Inflammatory macrophage (primary cell): ENCODE measurements around the gene DYSF.

ENCODE experiments used
- DNase-seq, 2 donors: peaks; one replicate each; pipeline ENCODE4 v3.0.0-alpha.2; 2020 to 2022

Gene DYSF

DNA sequence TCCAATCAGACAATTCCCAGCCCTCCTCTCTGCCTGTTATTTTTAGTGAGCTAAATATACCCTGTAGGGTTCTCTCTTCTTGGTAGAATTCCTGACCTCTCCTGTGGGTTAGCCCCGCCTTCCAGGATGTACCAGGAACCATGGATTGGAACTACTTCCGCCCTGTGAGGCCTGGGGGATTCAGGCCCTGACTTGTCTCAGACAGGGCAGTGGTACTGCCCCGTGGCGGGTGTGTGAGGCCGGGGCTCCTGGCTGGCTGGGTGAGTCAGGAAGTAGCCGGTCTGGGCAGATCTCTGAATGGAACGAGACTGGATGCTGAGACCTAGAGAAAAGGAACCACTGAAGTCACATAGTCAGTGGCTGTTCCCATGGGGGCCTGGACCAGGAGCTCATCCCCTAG, 50.5 kb downstream of the DYSF start:
- DNase-seq, result no peak

DNA sequence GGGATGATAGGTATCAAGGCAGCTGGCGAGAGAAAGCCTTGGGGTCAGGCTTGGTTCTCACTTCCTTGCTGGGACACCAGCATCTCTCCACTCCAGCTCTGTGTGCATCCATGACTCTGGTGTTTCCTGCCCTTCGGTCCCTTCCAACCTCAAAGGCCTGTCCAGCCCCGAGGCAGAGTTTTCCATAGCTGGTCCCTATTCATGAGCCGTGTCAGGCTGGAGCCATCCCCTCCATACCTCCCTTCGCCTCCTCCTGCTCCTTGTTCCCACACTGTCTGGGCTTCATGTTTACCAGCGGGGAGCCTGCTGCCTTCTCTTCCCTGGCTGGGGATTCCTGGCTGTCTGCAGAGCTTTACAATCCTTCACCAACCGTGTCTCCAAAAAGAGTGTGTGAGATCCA, 51.2 kb downstream of the DYSF start:
- DNase-seq, result no peak

DNA sequence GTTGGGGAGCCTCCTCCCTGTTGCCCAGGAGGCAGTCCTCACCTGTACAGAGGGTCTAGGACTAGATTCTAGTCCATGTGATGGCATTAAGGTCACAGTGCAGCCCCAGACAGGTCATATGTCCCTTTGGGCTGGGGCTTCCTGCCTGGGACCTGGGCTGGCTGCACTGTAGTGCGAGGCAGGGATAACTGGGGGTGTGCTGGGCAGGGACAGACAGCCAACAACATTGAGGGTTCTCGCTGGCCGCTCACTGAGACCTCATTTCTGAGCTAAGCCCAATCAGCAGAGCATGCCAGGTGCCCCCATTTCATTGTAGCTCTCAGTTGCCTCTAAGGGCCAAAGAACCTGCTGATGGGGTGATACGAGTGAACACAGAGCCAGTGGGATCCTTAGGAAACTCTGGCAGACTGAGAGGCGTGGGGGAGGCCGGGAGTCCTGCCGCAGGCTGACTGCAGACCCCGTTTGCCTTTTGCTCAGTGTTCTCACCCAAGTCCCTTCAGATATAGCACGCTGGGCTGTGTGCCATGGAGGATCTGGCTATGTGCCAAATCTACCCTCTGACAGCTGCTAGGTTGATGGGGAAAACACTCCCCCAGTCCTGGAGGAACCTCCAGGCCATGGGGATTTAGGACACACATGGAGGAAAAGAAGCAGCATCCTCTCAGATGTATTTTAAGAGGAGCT, 51.9 kb downstream of the DYSF start:
- no peak for DNase-seq

DNA sequence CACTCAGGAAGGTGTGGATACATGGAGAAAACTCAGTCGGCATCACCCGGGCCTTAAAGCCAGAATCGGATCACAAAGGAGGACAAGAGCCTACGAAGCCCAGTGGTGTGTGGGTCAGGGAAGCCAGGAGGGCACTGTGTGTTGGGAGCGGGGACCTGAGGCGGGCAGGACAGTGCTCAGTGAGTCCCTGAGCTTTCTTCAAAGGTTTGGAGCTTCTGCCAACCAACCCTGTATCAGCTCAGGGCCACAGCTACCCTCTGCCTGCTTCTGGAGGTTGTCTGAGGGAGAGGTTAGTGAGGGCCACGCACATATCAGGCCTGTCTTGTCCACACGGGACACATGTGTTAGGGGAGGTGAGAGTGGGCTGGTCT, 52.4 kb downstream of the DYSF start:
- DNase-seq, result no peak

DNA sequence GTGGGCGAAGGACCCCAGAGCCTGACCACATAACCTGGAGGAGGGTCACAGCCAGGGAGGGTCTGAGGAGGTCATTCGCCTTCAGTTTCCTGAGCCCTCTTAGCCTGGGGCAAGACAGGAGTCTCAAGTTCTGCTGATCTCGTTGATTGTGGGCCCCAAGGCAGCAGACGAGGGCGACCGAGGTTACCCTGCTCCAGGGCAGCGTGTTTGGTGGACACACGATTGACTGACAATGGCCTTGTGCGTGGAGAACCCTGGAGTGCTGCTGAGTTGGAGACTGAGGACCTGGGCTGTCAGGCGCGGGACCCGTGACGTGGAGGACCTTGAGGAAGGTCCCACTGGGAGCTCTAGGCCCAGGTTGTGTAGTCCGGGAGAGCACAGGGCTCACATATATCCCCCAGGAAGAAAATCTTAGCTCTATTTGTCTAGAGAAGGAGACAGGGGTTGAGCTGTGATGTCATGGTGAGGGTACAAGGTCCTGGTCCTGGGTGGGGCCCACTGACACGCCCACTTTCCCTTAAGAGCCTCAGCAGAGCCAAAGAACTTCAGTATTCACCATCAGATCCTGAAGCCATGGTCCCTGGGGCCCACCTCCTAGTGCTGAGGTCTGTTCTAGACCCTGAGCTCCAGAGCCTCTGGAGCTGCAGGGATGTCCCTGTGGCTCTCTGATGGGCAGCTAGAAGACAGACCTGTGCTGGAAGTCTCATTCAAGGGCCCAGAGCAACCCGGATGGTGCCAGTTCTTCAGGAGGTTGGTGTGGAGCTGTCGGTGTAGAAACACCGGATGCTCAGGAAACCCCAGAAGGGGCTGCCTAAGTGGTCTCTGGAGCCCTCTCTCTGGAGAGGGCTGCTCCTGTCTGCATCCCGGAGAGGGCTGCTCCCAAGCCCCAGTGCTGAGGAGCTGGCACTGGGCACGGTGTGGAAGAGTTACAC, 53.1 kb downstream of the DYSF start:
- no peak for DNase-seq

DNA sequence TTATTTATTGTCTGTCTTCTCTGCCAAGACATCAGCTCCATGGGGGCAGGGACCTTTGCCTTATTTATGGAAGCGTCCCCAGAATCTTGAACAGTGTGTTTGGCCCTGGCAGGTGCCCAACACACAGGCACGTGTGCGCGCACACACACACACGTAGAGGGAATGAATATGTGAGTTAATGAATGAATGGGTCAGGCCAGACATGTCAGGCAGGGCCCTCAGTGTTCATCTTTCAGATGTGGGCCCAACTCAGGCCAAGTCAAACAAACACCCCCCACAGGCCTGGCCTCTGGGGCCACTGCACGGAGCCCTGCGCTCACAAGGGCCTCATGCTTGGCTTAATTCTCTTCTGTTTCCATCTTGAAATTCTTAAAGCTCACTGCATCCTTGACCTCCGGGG, 54.1 kb downstream of the DYSF start:
- no peak for DNase-seq

DNA sequence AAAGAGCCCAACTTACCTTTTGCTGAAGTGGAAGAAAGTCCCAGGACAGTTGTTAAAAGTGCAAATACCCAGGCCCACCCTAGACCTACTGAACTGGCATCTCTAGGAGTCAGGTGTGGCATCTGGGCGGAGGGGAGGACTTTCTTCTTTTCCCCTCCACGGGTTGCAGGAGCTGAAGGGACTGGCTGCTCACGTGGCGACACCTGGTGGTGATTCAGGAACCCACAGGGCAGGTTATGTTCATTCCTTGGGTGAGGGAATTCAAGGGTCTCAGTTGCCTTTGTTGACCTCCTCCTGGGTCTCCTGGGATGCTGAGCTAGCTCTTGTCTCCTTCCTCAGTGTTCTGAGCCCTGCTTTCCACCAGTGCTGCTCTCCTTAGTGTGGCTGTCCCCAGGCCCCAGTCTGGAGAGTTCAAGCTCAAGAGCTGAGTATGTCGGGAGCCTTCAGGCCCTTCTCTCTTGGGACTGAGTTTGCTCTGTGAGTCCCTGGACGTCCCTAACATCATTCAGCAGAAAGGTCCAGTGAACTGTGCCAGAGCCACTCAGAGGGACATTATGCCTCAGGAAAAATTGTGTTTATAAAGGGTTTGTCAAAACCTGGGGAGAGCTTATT, 56.9 kb downstream of the DYSF start:
- DNase-seq, result peak; percentile 33 to 58

DNA sequence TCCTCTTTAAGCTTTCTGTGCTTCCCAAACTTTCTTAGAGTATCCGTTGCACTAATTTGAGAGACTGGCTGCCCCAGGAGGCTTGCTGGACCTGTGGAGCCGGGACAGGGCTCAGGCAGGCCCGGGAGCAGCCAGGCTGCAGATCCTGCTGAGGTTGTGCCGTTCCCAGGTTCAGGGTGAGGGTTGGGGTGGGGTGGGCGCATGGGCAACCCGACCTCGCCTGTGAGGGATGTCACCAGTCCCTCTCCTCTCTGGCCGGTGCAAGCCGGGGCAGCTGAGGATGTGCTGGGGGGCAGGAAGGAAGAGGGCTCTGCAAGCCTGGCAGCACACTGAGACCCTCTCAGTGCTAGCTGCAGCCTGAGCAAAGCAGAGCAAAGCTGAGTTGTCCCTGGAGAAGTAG, 57.6 kb downstream of the DYSF start:
- no peak for DNase-seq

DNA sequence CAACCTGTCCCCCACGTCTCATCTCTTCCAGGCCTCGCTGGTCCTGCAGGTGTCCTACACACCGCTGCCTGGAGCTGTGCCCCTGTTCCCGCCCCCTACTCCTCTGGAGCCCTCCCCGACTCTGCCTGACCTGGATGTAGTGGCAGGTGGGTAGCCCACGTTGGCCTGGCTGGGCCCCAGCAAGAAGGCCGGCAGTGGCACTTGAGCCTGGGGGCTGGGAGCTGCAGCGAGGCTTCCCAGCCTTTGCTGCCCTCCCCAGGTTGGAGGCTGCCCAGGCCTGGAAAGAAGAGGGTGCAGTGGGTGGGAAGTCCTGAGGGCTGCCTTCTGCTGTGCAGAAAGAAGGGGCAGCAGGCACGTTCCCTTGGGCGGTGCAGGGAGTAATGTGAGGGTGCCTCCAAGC, 58.4 kb downstream of the DYSF start:
- no peak for DNase-seq

DNA sequence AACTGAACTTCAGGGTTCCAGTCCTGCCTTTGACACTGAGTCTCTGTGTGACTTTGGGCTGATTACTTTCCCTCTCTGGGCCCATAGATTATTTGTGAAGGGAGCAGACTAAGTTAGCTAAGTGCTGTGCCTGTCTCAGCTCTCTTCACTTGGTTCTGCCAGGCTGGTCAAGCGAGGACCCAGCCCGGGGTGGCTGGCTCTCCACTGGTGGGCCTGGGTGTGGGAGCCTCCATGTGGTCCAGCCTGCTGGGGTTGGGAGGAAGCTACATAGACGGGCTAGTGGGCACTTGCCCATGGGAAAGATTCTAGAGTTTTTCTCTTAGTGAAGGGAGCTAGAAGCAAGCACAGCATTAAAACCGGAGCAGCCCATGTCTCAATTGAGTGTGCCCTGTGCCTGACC, 59.0 kb downstream of the DYSF start:
- no peak for DNase-seq

DNA sequence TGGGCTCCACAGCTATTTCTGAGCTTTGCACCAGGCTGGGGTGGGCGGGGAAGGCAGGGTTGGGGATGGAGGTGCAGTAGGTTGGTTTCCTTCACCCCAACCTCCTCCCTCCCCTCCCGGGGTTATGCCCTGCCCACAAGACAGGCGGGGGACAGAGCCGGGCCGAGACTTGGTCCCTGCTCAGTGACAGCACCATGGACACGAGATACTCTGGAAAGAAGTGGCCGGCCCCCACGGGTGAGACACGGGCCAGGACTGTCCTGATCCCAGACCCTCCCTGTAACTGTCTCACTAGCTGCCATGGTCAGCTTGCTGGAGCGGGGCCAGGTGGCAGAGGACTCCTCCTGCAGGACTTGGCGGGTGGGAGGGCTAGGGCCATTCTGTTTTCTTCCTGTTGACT, 59.7 kb downstream of the DYSF start:
- DNase-seq, result no peak

DNA sequence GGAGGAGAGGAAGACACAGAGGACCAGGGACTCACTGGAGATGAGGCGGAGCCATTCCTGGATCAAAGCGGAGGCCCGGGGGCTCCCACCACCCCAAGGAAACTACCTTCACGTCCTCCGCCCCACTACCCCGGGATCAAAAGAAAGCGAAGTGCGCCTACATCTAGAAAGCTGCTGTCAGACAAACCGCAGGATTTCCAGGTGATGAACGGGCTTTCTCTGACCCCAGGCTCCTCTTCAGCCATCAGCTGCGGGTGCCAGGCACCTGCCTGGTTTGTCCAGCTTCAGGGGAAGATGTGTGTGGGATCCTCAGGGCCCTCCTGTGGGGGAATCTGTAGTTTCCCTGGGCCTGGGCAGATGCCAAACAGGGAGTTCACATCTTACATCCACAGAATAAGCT, 60.4 kb downstream of the DYSF start:
- DNase-seq, result no peak

DNA sequence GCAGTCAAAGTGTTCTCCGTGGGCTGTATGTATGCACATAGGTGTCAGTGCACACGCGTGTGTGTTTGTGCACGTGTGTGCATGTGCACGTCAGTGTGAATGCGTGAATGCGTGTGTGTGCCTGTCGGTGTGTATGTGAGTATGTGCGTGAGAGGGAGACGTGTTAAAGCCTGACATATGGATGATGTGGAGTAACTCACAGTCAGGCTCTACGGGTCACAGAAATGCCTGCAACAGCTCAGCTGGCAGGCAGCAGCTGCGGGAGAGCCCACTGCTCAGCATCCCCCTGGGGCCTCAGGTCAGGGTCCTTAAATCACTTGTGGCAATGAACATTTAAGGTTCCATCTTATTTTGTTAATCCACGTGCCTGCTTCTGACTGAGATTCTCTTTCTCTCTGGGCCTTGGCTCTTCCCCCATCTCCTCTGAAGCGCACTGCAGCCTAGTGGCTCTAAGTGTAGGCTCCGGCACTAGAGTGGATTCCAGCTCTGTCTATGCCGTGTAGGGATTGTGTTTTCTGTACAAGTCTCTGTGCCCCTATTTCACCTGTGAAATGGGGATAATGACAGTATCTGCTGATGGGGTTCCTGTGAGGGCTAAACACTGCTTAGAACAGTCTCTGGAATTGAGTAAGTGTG, 63.0 kb downstream of the DYSF start:
- DNase-seq, result no peak

DNA sequence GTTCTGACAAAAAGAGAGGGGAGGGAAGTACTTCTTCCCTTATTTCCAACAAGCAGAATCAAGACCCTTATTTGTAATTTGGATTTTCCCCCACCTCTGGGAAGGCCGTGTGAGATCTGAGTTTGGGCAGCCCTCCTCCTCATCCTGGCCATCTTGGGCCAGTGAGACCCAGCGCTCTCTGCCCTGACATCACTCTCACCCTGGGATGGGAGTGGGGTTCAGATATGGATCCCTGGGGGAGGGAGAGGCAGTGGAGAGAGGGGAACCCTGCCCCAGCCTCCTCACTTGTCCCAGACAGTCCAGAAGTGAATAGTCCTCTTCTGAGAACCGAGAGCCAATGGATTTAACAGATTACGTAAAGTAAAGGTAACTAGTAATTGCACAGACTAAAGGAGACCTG, 64.5 kb downstream of the DYSF start:
- no peak for DNase-seq

DNA sequence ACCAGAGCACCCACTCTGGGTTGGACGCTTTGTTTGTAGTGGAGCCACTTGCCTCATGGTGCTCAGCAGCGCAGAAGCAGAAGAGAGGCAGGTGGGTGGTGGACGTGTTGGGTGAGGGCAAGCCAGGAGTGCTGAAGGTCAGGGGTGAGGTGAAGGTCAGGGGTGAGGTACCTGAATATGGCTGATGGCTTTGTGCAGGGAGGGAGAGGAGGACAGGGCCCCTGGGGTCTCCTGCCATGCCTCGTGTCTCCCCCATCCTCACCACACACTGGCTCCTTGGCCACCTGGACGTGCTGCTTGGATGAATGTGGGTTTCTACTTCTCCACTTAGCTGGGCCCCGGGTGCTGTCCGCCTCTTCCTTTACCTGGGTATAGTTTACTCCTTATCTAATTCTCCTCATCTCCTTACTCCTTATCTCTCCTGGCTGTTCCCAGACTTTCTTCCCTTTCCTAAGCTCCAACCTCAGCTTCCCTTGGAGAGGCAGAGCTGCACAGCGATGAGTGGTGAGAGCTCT, 68.1 kb downstream of the DYSF start:
- DNase-seq, result no peak

DNA sequence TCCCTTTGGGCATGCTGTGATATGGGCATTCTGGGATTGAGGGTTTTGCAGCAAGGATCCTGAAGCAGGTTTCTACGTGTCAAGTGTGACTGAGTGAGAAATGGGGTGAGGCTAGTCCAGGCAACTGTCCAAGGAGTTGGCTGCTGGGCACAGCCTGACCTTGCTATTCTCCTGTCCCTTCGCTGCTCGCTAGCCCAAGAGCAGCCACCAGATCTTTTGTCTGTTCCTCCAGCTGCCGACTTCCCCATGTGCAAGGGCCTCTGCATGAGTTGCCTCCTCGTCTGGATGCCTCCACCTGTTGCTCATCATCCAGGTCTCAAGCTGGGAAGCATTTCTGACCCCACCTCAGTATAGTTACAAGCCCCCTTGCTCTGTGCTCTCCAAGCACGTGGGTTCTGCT, 71.1 kb downstream of the DYSF start:
- no peak for DNase-seq

DNA sequence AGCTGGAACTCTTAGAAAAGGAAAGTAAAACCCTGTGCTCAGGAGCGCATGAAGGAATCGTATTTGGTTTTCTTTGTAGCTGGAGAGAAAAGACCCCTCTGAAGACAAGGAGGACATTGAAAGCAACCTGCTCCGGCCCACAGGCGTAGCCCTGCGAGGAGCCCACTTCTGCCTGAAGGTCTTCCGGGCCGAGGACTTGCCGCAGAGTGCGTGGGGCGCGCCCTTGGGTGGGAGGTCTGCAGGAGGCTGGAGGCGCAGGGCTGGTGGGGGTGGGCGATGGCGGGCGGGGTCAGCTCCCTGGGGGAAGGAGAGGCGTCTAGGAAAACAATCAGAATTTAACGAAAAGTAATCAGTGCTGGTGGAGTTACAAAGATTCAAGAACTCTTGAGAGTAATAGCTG, 72.8 kb downstream of the DYSF start:
- DNase-seq, result no peak

DNA sequence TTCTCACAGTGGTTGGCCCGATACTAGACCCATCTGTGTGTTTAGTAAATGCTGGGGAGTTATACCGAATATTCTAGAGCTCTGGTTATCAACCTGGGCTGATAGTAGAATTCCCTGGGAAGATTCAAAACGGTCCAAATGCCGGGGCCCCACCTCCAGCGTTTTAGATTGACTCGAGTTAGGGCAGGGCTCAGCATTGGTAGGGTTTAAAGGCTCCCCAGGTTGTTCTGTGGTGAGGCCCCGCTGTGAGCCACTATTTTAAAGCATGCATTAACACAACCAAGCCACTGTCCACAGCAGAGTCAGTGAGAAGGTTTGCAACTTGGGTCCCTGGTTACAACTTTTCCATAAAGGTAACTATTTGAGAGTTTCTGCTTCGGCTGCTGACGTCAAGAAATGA, 73.6 kb downstream of the DYSF start:
- DNase-seq, result no peak

DNA sequence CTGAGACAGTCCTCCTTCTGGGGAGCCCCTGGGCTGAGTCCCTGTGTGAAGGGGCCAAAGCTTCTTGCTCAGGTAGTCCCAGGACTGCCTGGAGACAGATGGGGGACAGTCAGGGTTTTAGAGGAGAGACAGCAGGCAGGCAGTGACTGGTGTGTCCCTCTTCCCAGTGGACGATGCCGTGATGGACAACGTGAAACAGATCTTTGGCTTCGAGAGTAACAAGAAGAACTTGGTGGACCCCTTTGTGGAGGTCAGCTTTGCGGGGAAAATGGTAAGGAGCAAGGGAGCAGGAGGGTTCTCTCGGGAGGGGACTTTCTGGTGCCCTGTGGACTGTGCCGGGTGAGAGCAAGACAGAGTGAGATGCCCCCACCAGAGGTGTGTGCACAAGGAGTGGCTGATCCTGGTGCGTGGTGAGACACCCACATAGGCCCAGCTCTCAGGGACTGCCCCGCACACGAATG, 74.8 kb downstream of the DYSF start:
- no peak for DNase-seq

DNA sequence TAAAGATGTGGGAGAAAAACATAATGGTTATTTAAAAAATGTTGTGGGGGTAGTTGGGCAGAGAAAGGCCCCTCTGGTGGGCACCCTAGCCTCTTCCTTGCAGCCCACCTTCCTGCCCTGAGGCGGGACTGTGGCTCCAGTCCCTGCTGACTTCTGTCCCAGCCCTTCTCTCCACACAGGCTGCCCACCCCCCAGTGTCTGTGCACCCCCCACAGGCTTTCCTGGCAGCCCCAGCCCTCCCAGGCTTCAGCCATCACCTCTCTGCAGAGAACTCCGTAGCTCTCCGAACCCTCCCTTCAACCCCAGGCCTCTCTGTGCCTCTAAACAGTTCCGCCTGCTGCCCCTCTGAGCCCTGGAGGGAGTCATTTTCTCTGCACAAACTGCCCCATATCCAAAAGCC, 75.4 kb downstream of the DYSF start:
- DNase-seq, result no peak

DNA sequence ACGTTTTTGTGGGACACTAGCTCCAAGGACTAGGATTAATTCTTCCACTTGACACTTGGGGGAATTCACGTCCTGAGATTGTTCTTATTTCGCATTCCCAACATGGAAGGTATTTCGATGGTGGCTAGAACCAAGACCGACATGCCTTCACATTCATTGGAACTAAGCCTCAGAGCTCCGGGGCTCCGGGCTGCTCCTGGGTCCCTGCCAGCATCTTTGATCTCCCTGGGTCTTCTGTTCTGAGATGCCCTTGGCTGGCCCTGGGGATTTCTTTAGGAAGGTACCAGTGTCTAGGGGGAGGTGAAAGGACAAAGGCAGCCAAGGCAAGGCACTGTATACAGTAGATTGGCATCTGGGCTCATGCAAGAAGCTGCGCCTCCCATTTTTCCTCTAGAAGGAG, 76.8 kb downstream of the DYSF start:
- DNase-seq, result no peak

DNA sequence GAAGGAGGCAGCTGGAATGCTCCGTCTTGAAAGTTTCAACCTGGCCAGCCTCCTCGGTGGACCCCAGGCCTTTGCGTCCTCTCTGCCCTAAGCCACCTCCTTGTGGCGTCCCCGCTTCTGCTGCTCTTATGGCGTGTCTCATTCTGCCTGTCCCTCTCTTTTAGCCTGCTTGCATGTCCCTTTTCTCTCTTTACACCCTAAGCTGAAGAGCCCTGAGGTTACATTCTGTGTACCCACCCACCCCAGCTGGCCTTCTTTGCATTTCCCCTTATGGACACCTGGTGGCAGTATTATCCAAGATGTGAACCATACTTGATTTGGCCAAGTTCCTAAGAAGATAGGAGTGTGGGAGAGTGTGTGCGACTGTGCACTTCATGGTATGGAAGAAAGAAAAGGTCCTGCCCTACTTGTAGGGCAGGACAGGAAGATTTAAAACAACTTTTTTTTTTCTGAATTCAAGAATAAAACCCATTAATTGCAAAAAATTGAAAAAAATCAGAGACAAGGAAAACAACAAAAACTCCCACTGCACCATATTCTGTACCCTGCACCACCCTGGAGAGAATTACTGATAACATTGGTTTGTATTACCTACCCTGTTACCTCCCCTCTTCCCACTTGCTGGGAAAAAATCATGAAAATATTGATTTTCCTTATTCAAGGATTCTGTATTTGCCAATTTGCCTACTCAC, 77.4 kb downstream of the DYSF start:
- peak; percentile 54 to 59 for DNase-seq
